SJCRH30 (cell line): ENCODE measurements around the gene COASY. TPM values are rescaled to one million over a fixed set of nuclear protein-coding genes. Genes with fewer than 3 reads are reported as not detected.
"Not testable (repeated sequence)": the region's sequence is repeated elsewhere in the genome, so short reads cannot be mapped to it uniquely, and the experiment has no call there.

Experiments used
- DNase-seq, 2 experiments: peaks; one replicate each; pipeline ENCODE4 v3.0.0-alpha.2; 2015 to 2020
- H3K27ac ChIP-seq: fragments of 250-450 bp; sonication (Bioruptor Pico); 2 replicates; pipeline ENCODE4 v1.5.1; 2020; ENCODE audit warnings: mild to moderate bottlenecking, moderate library complexity
- H3K27me3 ChIP-seq: fragments of 250-450 bp; sonication (Bioruptor Pico); 2 replicates; pipeline ENCODE4 v1.5.1; 2020; ENCODE audit warnings: mild to moderate bottlenecking, moderate library complexity
- H3K36me3 ChIP-seq: fragments of 250-450 bp; sonication (Bioruptor Pico); 2 replicates; pipeline ENCODE4 v1.5.1; 2020; ENCODE audit warnings: mild to moderate bottlenecking, moderate library complexity
- H3K4me1 ChIP-seq: fragments of 250-450 bp; sonication (Bioruptor Pico); 2 replicates; pipeline ENCODE4 v1.5.1; 2020; ENCODE audit warnings: mild to moderate bottlenecking, moderate library complexity
- H3K4me3 ChIP-seq: fragments of 250-450 bp; sonication (Bioruptor Pico); 2 replicates; pipeline ENCODE4 v1.5.1; 2020; ENCODE audit warnings: mild to moderate bottlenecking, moderate library complexity
- H3K9me3 ChIP-seq: fragments of 250-450 bp; sonication (Bioruptor Pico); replicated peaks from 2 replicates; pipeline ENCODE4 v1.5.1; 2020; ENCODE audit warnings: mild to moderate bottlenecking, moderate library complexity
- total RNA-seq: library from RNA; depleted of rRNA; stranded (reverse); fragments of >200 nt; shearing (Covaris generic); gene quantifications from 2 replicates; pipeline ENCODE4 v1.2.3, GENCODE V29; 2014

Gene COASY
- total RNA-seq, 1 experiment from 2014 or later = 36.3 TPM

GRCh38 chr17:42538482-42538881, 23.5 kb upstream of the COASY start:
- DNase-seq = no peak
- H3K4me1 ChIP-seq = peaks cover 15% of the 10 kb centered on the region
- no peaks in the 10 kb centered on the region for H3K27me3 ChIP-seq
- H3K27ac ChIP-seq = no peak overlapping the region
- H3K4me3 ChIP-seq = no peak overlapping the region
- H3K9me3 ChIP-seq = no peaks in the 10 kb centered on the region
- H3K36me3 ChIP-seq = peaks cover 5% of the 10 kb centered on the region

GRCh38 chr17:42540558-42540957, 21.4 kb upstream of the COASY start:
- H3K4me1 ChIP-seq, DNase-seq, H3K27me3 ChIP-seq, H3K9me3 ChIP-seq, H3K36me3 ChIP-seq, H3K27ac ChIP-seq, H3K4me3 ChIP-seq: not testable (repeated sequence)

GRCh38 chr17:42541041-42541833, 20.7 kb upstream of the COASY start:
- no peak overlapping the region for H3K27ac ChIP-seq
- H3K36me3 ChIP-seq = peaks cover 5% of the 10 kb centered on the region
- DNase-seq = no peak
- no peaks in the 10 kb centered on the region for H3K27me3 ChIP-seq
- no peak overlapping the region for H3K4me3 ChIP-seq
- H3K4me1 ChIP-seq = peaks cover 6% of the 10 kb centered on the region; the same call in 1 of the 2 replicates
- no peaks in the 10 kb centered on the region for H3K9me3 ChIP-seq

- Histone ChIP-seq H3K27ac (no peak overlapping the region), H3K36me3 (peaks cover 5% of the 10 kb centered on the region), H3K4me3 (no peak overlapping the region), H3K4me1 (no peaks in the 10 kb centered on the region), H3K27me3 (no peaks in the 10 kb centered on the region), H3K9me3 (no peaks in the 10 kb centered on the region)
- no peak for DNase-seq
These were observed 18.5 kb upstream of the COASY start for GRCh38 chr17:42543190-42544079.

- no peaks in the 10 kb centered on the region for H3K27me3 ChIP-seq
- no peak for DNase-seq
- peaks cover 5% of the 10 kb centered on the region for H3K36me3 ChIP-seq
- no peak overlapping the region for H3K27ac ChIP-seq
- no peaks in the 10 kb centered on the region for H3K9me3 ChIP-seq
- H3K4me1 ChIP-seq = no peaks in the 10 kb centered on the region
- no peak overlapping the region for H3K4me3 ChIP-seq
These were observed 17.1 kb upstream of the COASY start for GRCh38 chr17:42544874-42545283.

- H3K4me3 ChIP-seq, DNase-seq, H3K27me3 ChIP-seq, H3K36me3 ChIP-seq, H3K9me3 ChIP-seq, H3K27ac ChIP-seq, H3K4me1 ChIP-seq: not testable (repeated sequence)
These were observed 16.0 kb upstream of the COASY start for GRCh38 chr17:42545755-42546505.

GRCh38 chr17:42547001-42547461, 14.9 kb upstream of the COASY start:
- Histone ChIP-seq H3K27ac (no peak overlapping the region), H3K27me3 (no peaks in the 10 kb centered on the region), H3K4me1 (no peaks in the 10 kb centered on the region), H3K9me3 (no peaks in the 10 kb centered on the region), H3K4me3 (no peak overlapping the region), H3K36me3 (peaks cover 2% of the 10 kb centered on the region; the same call in 1 of the 2 replicates)
- no peak for DNase-seq

- no peak for DNase-seq
- Histone ChIP-seq H3K27ac (no peak overlapping the region), H3K4me1 (no peaks in the 10 kb centered on the region), H3K27me3 (no peaks in the 10 kb centered on the region), H3K36me3 (no peaks in the 10 kb centered on the region; the same call in 1 of the 2 replicates), H3K9me3 (no peaks in the 10 kb centered on the region), H3K4me3 (no peak overlapping the region)
These were observed 14.3 kb upstream of the COASY start for GRCh38 chr17:42547698-42548069.

DNA sequence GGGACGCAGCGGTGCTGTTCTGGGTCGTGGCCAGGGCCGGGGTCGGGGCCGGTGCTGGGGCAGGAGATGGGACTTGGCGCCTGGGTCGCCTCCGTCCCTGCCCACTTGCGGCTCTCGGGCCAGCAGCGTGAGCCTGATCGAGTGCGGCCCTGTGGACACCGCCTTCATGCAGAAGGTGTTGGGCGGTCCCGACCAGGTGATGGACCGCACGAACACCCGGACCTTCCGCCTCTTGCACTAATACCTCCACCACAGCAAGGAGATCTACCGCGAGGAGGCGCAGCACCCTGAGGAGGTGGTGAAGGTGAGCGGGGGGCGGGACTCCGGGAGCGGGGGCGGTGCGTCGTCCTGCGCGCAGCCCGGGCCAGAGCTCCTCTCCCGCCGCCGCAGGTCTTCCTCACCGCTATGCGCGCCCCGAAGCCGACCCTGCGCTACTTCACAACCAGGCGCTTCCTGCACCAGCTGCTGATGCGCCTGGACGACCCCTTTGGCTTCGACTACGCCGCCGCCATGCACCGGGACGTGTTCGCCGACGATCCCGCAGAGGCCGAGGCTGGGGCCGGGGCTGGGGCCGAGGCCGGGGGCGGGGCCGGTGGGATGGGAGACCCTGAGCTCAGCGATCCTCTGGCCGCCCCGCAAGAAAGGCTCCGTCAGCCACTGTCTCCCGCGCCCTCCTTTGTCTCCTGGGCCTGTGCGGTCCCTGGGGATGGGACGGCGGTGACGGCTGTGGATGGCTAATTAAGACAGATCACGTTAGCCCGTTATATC, 13.7 kb upstream of the COASY start:
- Histone ChIP-seq H3K4me3 (no peak overlapping the region), H3K27ac (no peak overlapping the region)

GRCh38 chr17:42548993-42549755, 12.8 kb upstream of the COASY start:
- Histone ChIP-seq H3K27ac (no peak overlapping the region), H3K36me3 (no peaks in the 10 kb centered on the region), H3K9me3 (no peaks in the 10 kb centered on the region), H3K4me1 (no peaks in the 10 kb centered on the region), H3K27me3 (no peaks in the 10 kb centered on the region), H3K4me3 (no peak overlapping the region)
- DNase-seq = no peak

More for the DNA sequence above, 13.7 kb upstream of the COASY start:
- Histone ChIP-seq H3K36me3 (no peaks in the 10 kb centered on the region; the same call in 1 of the 2 replicates), H3K4me1 (no peaks in the 10 kb centered on the region), H3K9me3 (no peaks in the 10 kb centered on the region), H3K27me3 (no peaks in the 10 kb centered on the region)
- no peak for DNase-seq

DNA sequence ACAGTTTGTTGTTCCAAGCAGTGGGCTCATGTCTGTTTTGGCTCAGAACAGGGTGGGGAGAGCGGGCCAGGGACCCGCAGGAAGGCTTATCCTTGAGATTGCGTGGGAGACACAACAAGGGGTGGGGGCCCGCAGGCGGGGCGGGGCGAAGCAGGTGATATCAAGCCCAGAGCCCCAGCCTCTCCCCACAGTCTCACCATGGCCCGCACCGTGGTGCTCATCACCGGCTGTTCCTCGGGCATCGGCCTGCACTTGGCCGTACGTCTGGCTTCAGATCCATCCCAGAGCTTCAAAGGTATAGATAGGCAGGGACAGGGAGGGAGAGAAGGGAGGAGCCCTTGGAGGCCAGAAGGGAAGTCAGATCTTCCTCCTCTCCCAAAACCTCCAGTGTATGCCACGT, 9.2 kb upstream of the COASY start, which contains the start of gene HSD17B1:
HSD17B1 (plus strand) TSS at position 188 of the 400 bp plus-strand sequence; CDS start at position 199, 11 bp downstream.
- DNase-seq, H3K27ac ChIP-seq, H3K36me3 ChIP-seq, H3K4me3 ChIP-seq, H3K27me3 ChIP-seq, H3K4me1 ChIP-seq, H3K9me3 ChIP-seq: not testable (repeated sequence)

DNA sequence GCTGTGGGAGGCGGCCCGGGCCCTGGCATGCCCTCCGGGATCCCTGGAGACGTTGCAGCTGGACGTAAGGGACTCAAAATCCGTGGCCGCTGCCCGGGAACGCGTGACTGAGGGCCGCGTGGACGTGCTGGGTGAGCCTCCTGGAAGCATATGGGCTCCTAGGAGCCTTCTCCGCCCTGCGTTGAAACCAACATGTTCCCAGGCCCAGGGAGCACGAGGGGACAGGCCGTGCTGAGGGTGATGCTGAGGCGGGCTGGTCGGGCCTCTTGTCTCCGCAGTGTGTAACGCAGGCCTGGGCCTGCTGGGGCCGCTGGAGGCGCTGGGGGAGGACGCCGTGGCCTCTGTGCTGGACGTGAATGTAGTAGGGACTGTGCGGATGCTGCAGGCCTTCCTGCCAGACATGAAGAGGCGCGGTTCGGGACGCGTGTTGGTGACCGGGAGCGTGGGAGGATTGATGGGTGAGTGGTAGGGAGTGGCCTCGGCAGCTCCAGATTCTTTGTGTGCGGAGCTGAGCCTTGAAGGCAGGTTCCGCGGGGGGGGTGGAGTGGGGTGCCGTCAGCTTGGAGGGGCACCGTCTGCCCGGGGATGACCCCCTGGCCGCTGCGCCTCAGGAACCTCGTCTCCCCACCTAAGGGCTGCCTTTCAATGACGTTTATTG, 8.7 kb upstream of the COASY start:
- H3K4me3 ChIP-seq = no peak overlapping the region
- no peak overlapping the region for H3K27ac ChIP-seq
- no peak for DNase-seq
- no peaks in the 10 kb centered on the region for H3K9me3 ChIP-seq
- no peaks in the 10 kb centered on the region for H3K36me3 ChIP-seq
- no peaks in the 10 kb centered on the region for H3K27me3 ChIP-seq
- no peaks in the 10 kb centered on the region for H3K4me1 ChIP-seq

DNA sequence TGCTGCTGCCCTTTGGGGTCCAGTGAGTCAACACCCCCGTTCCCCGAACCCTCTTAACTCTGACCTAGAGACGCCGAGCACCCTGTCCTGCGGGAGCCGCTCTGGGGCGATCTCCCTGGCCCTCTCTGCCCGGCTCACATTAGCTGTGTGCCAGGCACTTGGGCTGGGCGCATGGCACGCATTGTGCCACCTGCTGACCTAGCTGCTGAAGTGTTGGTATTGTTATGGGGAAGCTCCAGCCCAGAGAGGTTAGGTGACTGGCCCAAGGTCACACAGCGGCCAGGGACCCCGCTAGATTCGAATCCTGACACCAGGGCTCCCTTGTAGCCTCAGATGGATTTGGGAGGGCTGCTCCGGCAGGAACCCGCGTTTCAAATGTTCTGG, 8.1 kb upstream of the COASY start:
- DNase-seq = no peak
- no peaks in the 10 kb centered on the region for H3K9me3 ChIP-seq
- H3K27me3 ChIP-seq = no peaks in the 10 kb centered on the region
- H3K4me3 ChIP-seq = peak overlapping the region; percentile 90
- no peaks in the 10 kb centered on the region for H3K4me1 ChIP-seq
- H3K27ac ChIP-seq = peak overlapping the region; percentile 59; the same call in 1 of the 2 replicates
- no peaks in the 10 kb centered on the region for H3K36me3 ChIP-seq
